K562 (cell line): ENCODE measurements around the gene VWA3A. TPM values are rescaled to one million over a fixed set of nuclear protein-coding genes. Genes with fewer than 3 reads are reported as not detected.

ENCODE experiments used
- ATAC-seq: fragments of 200-7000 bp; cut with Tn5 transposase; 3 replicates; pipeline ENCODE4 v1.9.1; 2020; ENCODE audit warnings: moderate library complexity
- BruUV-seq: library from RNA; stranded (reverse); fragments of 400-500 nt; replicated peaks from 2 replicates; lab custom pipeline; 2021; lab: Mats Ljungman, UMichigan
- CTCF ChIA-PET: fragments of 300-600 bp; formaldehyde crosslinking; extraction: SDS; loops from one replicate; lab custom pipeline; 2021; ENCODE audit warnings: low intra/inter-chr PET ratio; lab: Yijun Ruan, JAX
- POLR2A ChIA-PET: fragments of 300-600, 350-650 bp; sonication (Branson Sonifier 250); formaldehyde crosslinking; extraction: SDS; loops from one replicate; lab custom pipeline; 2021; ENCODE audit warnings: antibody characterized with exemption, inconsistent platforms; lab: Yijun Ruan, JAX
- DNase-seq, 4 experiments: peaks; one replicate each; pipeline versions ENCODE4 v3.0.0 to v3.0.0-alpha.2; 2011 to 2018; ENCODE audit warnings: low spot score in 3 of 4, mixed read lengths in 3 of 4; ENCODE audit errors: extremely low read depth in 1 of 4
- FAIRE-seq: peaks from 2 replicates; lab custom pipeline; 2011; peaks lifted over from hg19 to GRCh38; lab: Jason Lieb, UNC
- H2AFZ ChIP-seq: 2 replicates; pipeline ENCODE4 v1.6.0; 2011; ENCODE audit warnings: low read depth, low read length, control low read depth, inconsistent platforms
- H3K27ac ChIP-seq: fragments of 200-600 bp; 3 replicates; pipeline ENCODE4 v1.8.0; 2011; ENCODE audit warnings: low read depth, mild to moderate bottlenecking, control low read depth, inconsistent platforms, low read length, moderate library complexity, mixed read lengths; ENCODE audit errors: extremely low read depth
- H3K27me3 ChIP-seq, 2 experiments: fragments of 300-600 bp in 1 of 2; 2 replicates in 1 of 2; 3 replicates in 1 of 2; pipeline versions ENCODE4 v1.6.0 to v1.8.0; 2011; ENCODE audit warnings: inconsistent platforms in 2 of 2, low read length in 2 of 2, mild to moderate bottlenecking in 1 of 2, mixed read lengths in 1 of 2, moderate library complexity in 1 of 2; ENCODE audit not compliant: control insufficient read depth in 2 of 2, insufficient read depth in 2 of 2
- H3K36me3 ChIP-seq: fragments of 300-600 bp; 3 replicates; pipeline ENCODE4 v1.8.0; 2011; ENCODE audit warnings: mild to moderate bottlenecking, low read length, inconsistent platforms; ENCODE audit not compliant: control insufficient read depth, insufficient read depth
- H3K4me1 ChIP-seq, 2 experiments: fragments of 200-600 bp in 1 of 2; replicated peaks in 1 of 2; 2 replicates in 1 of 2; 3 replicates in 1 of 2; pipeline versions ENCODE4 v1.5.1 to v1.8.0; 2011; ENCODE audit warnings: inconsistent platforms in 2 of 2, low read length in 2 of 2, mild to moderate bottlenecking in 1 of 2, mixed read lengths in 1 of 2, moderate library complexity in 1 of 2; ENCODE audit not compliant: control insufficient read depth in 2 of 2, insufficient read depth in 2 of 2
- H3K4me2 ChIP-seq: 2 replicates; pipeline ENCODE4 v1.6.1; 2011; ENCODE audit warnings: low read length, control low read depth, inconsistent platforms, mixed read lengths; ENCODE audit not compliant: insufficient read depth
- H3K4me3 ChIP-seq: fragments of 200-600 bp; sonication (generic), shearing (Covaris generic); 2 replicates; pipeline ENCODE4 v1.5.1; 2016; ENCODE audit warnings: control low read depth, inconsistent platforms
- H3K79me2 ChIP-seq: fragments of 200-600 bp; 3 replicates; pipeline ENCODE4 v1.8.0; 2011; ENCODE audit warnings: low read length, inconsistent platforms; ENCODE audit not compliant: control insufficient read depth, insufficient read depth
- H3K9ac ChIP-seq, 2 experiments: 2 replicates each; pipeline versions ENCODE4 v1.6.0 to v1.6.1; 2011; ENCODE audit warnings: low read depth in 2 of 2, low read length in 2 of 2, control low read depth in 1 of 2, inconsistent platforms in 1 of 2, mild to moderate bottlenecking in 1 of 2, mixed read lengths in 1 of 2; ENCODE audit not compliant: insufficient read depth in 1 of 2
- H3K9me1 ChIP-seq: one replicate; pipeline ENCODE4 v1.6.0; 2011; ENCODE audit warnings: inconsistent platforms, mild to moderate bottlenecking, low read length, moderate library complexity; ENCODE audit not compliant: control insufficient read depth, insufficient read depth
- H3K9me3 ChIP-seq: replicated peaks from 2 replicates; pipeline ENCODE4 v1.5.1; 2011; ENCODE audit warnings: low read depth, low read length, inconsistent platforms; ENCODE audit not compliant: control insufficient read depth, insufficient read depth
- H4K20me1 ChIP-seq: replicated peaks from 2 replicates; pipeline ENCODE4 v1.6.1; 2011; ENCODE audit warnings: low read length, inconsistent platforms, mixed read lengths; ENCODE audit not compliant: control insufficient read depth, insufficient read depth
- C11orf30 ChIP-seq: fragments of 450-650 bp; IDR thresholded peaks from 2 replicates; pipeline ENCODE4 v1.6.1; 2016; ENCODE audit warnings: low read depth, mild to moderate bottlenecking
- CEBPB ChIP-seq: fragments of 450-650 bp; IDR thresholded peaks from 2 replicates; pipeline ENCODE4 v1.6.1; 2016; ENCODE audit warnings: missing genetic modification characterization, missing compliant biosample characterization
- CTCF ChIP-seq, 3 experiments: IDR thresholded peaks in 2 of 3; conservative IDR thresholded peaks in 1 of 3; 2 replicates each; pipeline ENCODE4 v1.5.1; 2011 to 2012; ENCODE audit warnings: low read length in 3 of 3, mild to moderate bottlenecking in 3 of 3, control low read depth in 2 of 3, improper control_type of control experiment in 1 of 3, inconsistent platforms in 1 of 3, low read depth in 1 of 3, mixed read lengths in 1 of 3, moderate library complexity in 1 of 3; ENCODE audit not compliant: insufficient read depth in 2 of 3
- ELF4 ChIP-seq: fragments of 450-650 bp; formaldehyde crosslinking; IDR thresholded peaks from 2 replicates; pipeline ENCODE4 v1.4.0; 2022; ENCODE audit warnings: missing genetic modification characterization
- HNRNPK ChIP-seq: fragments of 200-400 bp; formaldehyde crosslinking; IDR thresholded peaks from one replicate; pipeline ENCODE4 v1.6.1; 2018; ENCODE audit warnings: mild to moderate bottlenecking, low read depth, low read length; ENCODE audit not compliant: poor library complexity, severe bottlenecking
- RBM25 ChIP-seq: fragments of 200-400 bp; formaldehyde crosslinking; IDR thresholded peaks from 2 replicates; pipeline ENCODE4 v1.6.1; 2018; ENCODE audit warnings: low read length, low read depth, moderate library complexity; ENCODE audit not compliant: severe bottlenecking
- SPI1 ChIP-seq: IDR thresholded peaks from 2 replicates; pipeline ENCODE4 v1.6.1; 2011; ENCODE audit warnings: low read depth, low read length, control low read depth, borderline replicate concordance
- WGBS: fragments of 100-300 bp; shearing (Covaris generic); methylation state at CpG from one replicate; pipeline ENCODE4 v1.1.6; 2016; ENCODE audit warnings: low coverage, mixed read lengths; ENCODE audit not compliant: insufficient coverage; ENCODE audit errors: missing lambda C conversion rate; 5-methylcytosine and 5-hydroxymethylcytosine counted together
- in situ Hi-C: fragments of 300-500 bp; cut with MboI; formaldehyde crosslinking; loops from 4 replicates; pipeline ENCODE4 v1.15.0; 2018; ENCODE audit warnings: inconsistent platforms, mixed read lengths
- intact Hi-C: fragments of 100-400 bp; cut with micrococcal nuclease; formaldehyde crosslinking; loops from 2 replicates; pipeline ENCODE4 v1.14.2; 2022
- polyA plus RNA-seq, 8 experiments: library from polyadenylated mRNA; depleted of rRNA in 4 of 8; stranded (reverse) in 5 of 8; unstranded in 3 of 8; fragments of >200 nt; fragmentation: Nextera tagmentation in 2 of 8; fragmentation: Illumina TruSeq in 1 of 8; extraction: Ambion mirVana in 2 of 8; extraction: Trizol in 1 of 8; gene quantifications; 2 replicates each; pipeline versions ENCODE4 v1.2.1 to v1.2.3, GENCODE V29; 2011 to 2014; ENCODE audit warnings: inconsistent platforms in 1 of 8, missing spikeins in 1 of 8
- total RNA-seq, 7 experiments: library from RNA; depleted of rRNA in 6 of 7; stranded (reverse); fragments of >200 nt in 6 of 7; fragmentation: Illumina TruSeq in 2 of 7; extraction: Trizol in 2 of 7; gene quantifications; 2 replicates each; pipeline versions ENCODE4 v1.2.1 to v1.2.3, GENCODE V29; 2011 to 2021; ENCODE audit warnings: low replicate concordance in 1 of 7

The VWA3A gene
- total and polyA plus RNA-seq, 9 of the 15 experiments (the other 6 are each of a cell fraction or from before 2014, with no cell fraction given), result not detected

- TF ChIP-seq C11orf30 (no peak), ELF4 (CRISPR knock-in tag) (no peak), CTCF (IDR thresholded peaks at IDR 0.05 in 2 of 3, conservative IDR thresholded peaks at IDR 0.05 in 1 of 3; ENCODE audit: insufficient read depth in 2 of 3, low read depth in 1 of 3, low read length in 3 of 3) (no peak), SPI1 (no peak), CEBPB (no peak)
These were observed 11.3 kb upstream of the VWA3A start (continued) for GRCh38 chr16:22081050-22081449.

GRCh38 chr16:22086440-22086839 lies 5.9 kb upstream of the VWA3A start:
- no peak for ATAC-seq
- WGBS, result 52% methylated on average over 1 of the region's 1 CpG

More at GRCh38 chr16:22086440-22086839, 5.9 kb upstream of the VWA3A start:
- Histone ChIP-seq H4K20me1 (no peaks in the 10 kb centered on the region), H3K36me3 (no peaks in the 10 kb centered on the region), H3K27me3 (no peaks in the 10 kb centered on the region; a peak in 1 of 5 replicates), H2AFZ (no peak overlapping the region), H3K4me2 (no peak overlapping the region), H3K9me1 (no peaks in the 10 kb centered on the region), H3K79me2 (no peaks in the 10 kb centered on the region), H3K4me1 (no peaks in the 10 kb centered on the region; a peak in 2 of 5 replicates), H3K9me3 (no peaks in the 10 kb centered on the region), H3K27ac (no peak overlapping the region), H3K9ac (no peak overlapping the region), H3K4me3 (no peak overlapping the region)
- intact Hi-C loops (no loop called here), in situ Hi-C loops (no loop called here)
- ChIA-PET POLR2A (no interaction called here), CTCF (no interaction called here)
- DNase-seq, result no peak
- FAIRE-seq, result no peak
- TF ChIP-seq RBM25 (peak; percentile 62), HNRNPK (no peak)
- BruUV-seq, result no TSS peak
